ENCODE results near the gene SF3B1.
"Not testable (repeated sequence)": the region's sequence is repeated elsewhere in the genome, so short reads cannot be mapped to it uniquely, and the experiment has no call there.

Gene SF3B1, protein sequence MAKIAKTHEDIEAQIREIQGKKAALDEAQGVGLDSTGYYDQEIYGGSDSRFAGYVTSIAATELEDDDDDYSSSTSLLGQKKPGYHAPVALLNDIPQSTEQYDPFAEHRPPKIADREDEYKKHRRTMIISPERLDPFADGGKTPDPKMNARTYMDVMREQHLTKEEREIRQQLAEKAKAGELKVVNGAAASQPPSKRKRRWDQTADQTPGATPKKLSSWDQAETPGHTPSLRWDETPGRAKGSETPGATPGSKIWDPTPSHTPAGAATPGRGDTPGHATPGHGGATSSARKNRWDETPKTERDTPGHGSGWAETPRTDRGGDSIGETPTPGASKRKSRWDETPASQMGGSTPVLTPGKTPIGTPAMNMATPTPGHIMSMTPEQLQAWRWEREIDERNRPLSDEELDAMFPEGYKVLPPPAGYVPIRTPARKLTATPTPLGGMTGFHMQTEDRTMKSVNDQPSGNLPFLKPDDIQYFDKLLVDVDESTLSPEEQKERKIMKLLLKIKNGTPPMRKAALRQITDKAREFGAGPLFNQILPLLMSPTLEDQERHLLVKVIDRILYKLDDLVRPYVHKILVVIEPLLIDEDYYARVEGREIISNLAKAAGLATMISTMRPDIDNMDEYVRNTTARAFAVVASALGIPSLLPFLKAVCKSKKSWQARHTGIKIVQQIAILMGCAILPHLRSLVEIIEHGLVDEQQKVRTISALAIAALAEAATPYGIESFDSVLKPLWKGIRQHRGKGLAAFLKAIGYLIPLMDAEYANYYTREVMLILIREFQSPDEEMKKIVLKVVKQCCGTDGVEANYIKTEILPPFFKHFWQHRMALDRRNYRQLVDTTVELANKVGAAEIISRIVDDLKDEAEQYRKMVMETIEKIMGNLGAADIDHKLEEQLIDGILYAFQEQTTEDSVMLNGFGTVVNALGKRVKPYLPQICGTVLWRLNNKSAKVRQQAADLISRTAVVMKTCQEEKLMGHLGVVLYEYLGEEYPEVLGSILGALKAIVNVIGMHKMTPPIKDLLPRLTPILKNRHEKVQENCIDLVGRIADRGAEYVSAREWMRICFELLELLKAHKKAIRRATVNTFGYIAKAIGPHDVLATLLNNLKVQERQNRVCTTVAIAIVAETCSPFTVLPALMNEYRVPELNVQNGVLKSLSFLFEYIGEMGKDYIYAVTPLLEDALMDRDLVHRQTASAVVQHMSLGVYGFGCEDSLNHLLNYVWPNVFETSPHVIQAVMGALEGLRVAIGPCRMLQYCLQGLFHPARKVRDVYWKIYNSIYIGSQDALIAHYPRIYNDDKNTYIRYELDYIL

GRCh38 chr2:197434541-197435513, at the start of gene SF3B1:
Gene SF3B1, minus strand, starts transcription at chr2:197435028. Its CDS starts 29 bp downstream, at chr2:197434999.
- DNase-seq (ENCODE audit: low read depth in 4 of 4, low spot score in 1 of 4): peak; percentile 95 to 99 (median 96)

DNA sequence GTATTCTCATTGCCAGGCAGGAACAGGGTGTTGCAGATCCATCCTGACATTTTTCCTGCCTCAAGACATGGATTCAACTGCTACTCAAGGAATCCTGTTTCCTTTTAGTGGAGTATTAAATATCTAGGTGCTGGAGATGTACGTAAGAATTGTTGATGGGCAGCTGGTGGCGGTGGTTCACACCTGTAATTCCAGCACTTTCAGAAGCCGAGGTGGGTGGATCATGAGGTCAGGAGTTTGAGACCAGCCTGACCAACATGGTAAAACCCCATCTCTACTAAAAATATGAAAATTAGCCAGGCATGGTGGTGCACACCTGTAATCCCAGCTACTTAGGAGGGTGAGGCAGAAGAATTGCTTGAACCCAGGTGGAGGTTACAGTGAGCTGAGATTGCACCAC, 49.4 kb upstream of the SF3B1 start:
- not testable (repeated sequence) for DNase-seq (ENCODE audit: low read depth in 4 of 4, low spot score in 1 of 4)

- no peak for DNase-seq (ENCODE audit: low read depth in 4 of 4, low spot score in 1 of 4)
Observed at GRCh38 chr2:197480165-197481036, 45.6 kb upstream of the SF3B1 start.

DNA sequence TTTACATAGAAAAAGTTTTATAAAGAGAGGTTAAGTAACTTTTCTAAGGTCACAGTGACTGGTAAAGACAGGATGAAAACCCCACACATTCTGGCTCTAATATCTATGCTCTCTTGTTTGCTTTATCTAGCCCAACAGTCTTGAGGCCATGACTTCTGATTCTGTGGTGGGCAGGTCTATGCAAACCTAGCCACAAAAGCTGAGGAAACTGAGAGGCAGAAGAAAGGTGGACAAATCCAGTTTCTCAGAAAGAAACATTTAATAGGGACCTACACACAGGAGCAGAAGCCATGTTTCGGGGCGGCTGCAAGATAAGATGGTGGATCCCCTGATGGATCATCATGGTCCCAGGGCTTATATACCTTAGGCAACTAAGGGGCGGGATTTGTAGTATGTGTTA, 43.0 kb upstream of the SF3B1 start:
- no peak for DNase-seq (ENCODE audit: low read depth in 4 of 4, low spot score in 1 of 4)

DNA sequence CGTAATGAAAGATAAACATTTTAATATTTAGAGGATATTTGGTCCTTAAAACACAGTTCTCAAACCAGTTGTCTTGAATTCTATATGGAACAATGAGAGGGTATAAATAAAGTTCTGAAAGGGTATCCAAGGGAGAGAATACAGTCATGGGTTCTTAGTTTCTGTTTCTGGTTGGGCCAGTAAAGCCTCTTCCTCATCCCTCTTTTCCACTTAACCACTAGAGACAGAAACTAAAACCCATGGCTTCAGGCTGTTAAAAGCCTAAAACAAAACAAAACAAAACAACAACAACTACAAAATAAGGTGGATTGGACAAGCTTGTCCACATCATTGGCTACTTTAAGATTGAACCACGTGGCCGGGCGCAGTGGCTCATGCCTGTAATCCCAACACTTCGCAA, 37.3 kb upstream of the SF3B1 start:
- no peak for DNase-seq (ENCODE audit: low read depth in 4 of 4, low spot score in 1 of 4)

DNA sequence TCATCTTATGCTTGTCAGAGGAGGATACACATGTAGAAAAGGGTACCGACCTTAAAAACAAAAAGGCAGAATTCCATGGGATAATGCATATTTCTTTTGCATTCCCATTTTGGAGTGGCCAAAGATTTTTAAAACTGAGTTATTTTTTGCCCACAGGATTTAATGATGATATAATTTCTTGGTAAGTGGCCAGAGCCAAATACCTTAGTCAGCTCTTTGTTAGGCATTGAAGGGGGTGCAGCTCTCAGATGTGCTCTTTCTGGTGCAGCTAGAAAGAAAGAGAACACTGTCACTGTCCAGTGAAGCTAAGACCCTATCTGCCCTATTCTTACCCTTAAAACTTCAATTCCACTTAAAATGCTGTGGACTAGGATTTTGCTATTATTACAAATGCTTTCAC, 29.3 kb upstream of the SF3B1 start:
- DNase-seq (ENCODE audit: low read depth in 4 of 4, low spot score in 1 of 4): no peak

DNA sequence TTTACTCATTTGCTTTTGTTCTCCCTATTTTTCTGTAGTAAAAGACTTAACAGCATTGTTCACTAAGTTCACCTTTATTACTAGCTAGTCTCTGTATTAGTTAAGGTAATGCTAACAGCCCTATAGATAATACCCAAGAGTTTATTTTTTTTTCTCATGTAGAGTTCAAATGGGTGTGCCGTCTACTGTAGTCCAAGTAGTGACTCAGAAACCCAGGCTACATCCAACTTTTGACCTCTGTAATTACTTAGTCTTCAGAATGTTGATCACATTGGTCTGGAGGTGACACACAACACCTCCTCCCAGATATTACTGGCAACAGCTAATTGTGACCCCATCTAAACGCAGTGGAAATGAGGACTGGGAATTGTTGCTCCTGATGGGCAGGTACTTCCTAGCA, 26.2 kb upstream of the SF3B1 start:
- DNase-seq (ENCODE audit: low read depth in 4 of 4, low spot score in 1 of 4): no peak

- DNase-seq (ENCODE audit: low read depth in 4 of 4, low spot score in 1 of 4): no peak
Observed at GRCh38 chr2:197460649-197461048, 25.8 kb upstream of the SF3B1 start.

GRCh38 chr2:197455428-197455827, 20.6 kb upstream of the SF3B1 start:
- no peak for DNase-seq (ENCODE audit: low read depth in 4 of 4, low spot score in 1 of 4)

GRCh38 chr2:197454923-197455322, 20.1 kb upstream of the SF3B1 start:
- no peak for DNase-seq (ENCODE audit: low read depth in 4 of 4, low spot score in 1 of 4)

DNA sequence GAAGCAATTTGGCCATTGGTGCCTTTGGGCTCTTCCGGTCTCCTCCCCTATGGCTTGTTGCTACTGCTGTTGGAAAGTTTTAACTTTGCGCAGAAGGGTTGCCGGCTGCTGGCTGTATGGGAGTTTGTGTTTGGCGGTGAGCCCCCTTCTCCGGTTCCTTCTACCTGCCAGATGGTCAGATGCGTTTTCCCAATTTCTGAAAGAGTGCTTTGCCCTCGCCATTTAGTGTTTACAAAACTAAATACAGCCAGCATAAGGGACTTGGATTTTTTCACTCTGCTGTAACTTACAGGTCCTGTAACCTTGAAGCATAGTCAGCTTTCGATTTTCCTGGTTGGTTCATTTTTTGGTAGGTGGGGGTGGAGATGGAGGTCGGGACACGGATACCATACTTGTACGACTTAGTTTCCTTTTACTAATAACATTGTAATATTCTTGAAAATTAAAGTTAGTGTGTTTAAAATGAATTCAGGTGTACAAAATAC, 19.1 kb upstream of the SF3B1 start:
- no peak for DNase-seq (ENCODE audit: low read depth in 4 of 4, low spot score in 1 of 4)

DNA sequence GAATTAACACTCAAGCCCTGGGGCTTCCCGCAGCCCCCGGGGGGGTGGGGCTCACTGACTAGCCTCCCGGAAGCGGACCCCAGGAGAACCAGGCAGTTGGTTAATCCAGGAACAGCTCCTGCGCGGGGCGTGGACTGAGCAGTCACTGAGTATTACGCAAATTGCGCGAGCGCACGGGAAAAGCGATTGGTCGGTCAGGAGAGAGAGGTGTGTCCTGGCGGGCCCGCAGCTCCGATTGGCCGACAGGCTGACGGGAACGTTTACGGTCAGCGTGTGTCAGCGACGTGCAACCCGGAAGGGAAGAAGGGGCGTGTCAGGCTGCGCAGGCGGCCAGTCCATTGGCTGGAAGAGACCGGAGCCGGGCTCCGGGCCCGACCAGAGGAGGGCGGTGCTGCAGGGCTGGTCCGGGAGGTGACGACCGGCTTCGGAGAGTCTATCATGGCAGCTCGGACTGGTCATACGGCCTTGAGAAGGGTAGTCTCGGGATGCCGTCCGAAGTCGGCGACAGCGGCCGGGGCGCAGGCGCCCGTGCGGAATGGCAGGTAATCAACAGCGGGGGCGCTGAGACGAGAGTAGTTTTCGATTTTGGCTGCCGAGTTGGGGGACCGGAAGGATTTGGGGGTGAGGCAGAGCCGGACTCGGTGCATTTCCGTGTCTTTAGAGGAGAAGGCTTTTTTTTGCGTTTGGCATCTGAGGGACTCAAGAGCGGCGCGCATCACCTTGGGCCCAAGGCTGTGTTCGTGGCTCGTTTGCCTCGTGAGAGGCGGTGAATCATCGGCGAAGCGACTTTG, 18.5 kb upstream of the SF3B1 start, which contains the start of gene COQ10B:
TSS of gene COQ10B (plus strand) at position 430 of the 791 bp plus-strand sequence. CDS start at position 439, 9 bp downstream.
- DNase-seq (ENCODE audit: low read depth in 4 of 4, low spot score in 1 of 4): peak; percentile 88 to 98 (median 94)

GRCh38 chr2:197452754-197453122, 17.9 kb upstream of the SF3B1 start:
- no peak for DNase-seq (ENCODE audit: low read depth in 4 of 4, low spot score in 1 of 4)

GRCh38 chr2:197450935-197451358, 16.1 kb upstream of the SF3B1 start:
- DNase-seq (ENCODE audit: low read depth in 4 of 4, low spot score in 1 of 4): not testable (repeated sequence)

DNA sequence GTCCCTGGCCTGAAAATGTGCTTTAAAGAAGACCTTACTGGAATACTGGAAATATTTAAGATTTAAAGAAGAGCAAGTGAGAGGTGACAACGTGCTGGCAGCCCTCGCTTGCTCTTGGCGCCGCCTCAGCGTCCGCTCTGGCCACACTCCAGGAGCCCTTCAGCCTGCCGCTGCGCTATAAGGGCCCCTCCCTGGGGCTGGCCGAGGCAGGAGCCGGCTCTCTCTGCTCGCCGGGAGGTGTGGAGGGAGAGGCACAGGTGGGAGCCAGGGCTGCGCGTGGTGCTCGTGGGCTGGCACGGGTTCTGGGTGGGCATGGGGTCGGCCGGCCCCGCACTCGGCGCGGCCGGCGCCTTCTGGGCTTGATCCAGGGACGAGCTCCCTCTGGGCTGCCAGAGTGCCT, 15.6 kb upstream of the SF3B1 start:
- no peak for DNase-seq (ENCODE audit: low read depth in 4 of 4, low spot score in 1 of 4)

- no peak for DNase-seq (ENCODE audit: low read depth in 4 of 4, low spot score in 1 of 4)
Observed at GRCh38 chr2:197446844-197447243, 12.0 kb upstream of the SF3B1 start.

DNA sequence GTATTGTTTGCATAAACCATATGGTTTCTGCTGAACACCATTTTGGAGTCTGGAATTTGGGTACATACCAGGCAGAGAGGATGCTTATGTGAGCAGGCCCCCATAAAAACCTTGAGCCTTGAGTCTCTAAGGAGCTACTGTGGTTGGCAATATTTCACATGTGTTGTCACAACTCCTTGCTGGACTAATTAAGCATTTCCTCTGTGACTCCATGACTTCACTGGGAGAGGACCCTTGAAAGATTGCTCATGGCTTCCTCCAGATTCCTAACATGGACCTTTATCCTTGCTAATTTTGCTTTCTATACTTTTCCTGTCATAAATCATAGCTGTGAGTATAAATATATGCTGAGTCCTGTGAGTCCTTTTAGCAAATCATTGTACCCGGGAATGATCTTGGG, 10.9 kb upstream of the SF3B1 start:
- DNase-seq (ENCODE audit: low read depth in 4 of 4, low spot score in 1 of 4): no peak

- no peak for DNase-seq (ENCODE audit: low read depth in 4 of 4, low spot score in 1 of 4)
Observed at GRCh38 chr2:197442857-197443256, 8.0 kb upstream of the SF3B1 start.
